CD4-positive, alpha-beta T cell treated with Interleukin-2 at 100 ng/mL for 4 hours (primary cell): ENCODE data around the gene TEX29.

ENCODE experiments used
- DNase-seq: peaks from one replicate; pipeline ENCODE4 v3.0.0-alpha.2; 2020; ENCODE audit warnings: low spot score

TEX29 gene

GRCh38 chr13:111291908-111292307, 28.5 kb upstream of the TEX29 start:
- DNase-seq, result no peak

- DNase-seq, result no peak
Measured at GRCh38 chr13:111292710-111293485, 27.5 kb upstream of the TEX29 start.

GRCh38 chr13:111295886-111296285, 24.6 kb upstream of the TEX29 start:
- DNase-seq, result no peak

- peak; percentile 21 for DNase-seq
Measured at GRCh38 chr13:111296417-111296816, 24.0 kb upstream of the TEX29 start.

GRCh38 chr13:111298214-111298975, 22.0 kb upstream of the TEX29 start:
- DNase-seq, result no peak

- DNase-seq, result no peak
Measured at GRCh38 chr13:111302045-111302726, 18.3 kb upstream of the TEX29 start.

- DNase-seq, result no peak
Measured at GRCh38 chr13:111303559-111303958, 16.9 kb upstream of the TEX29 start.

- no peak for DNase-seq
Measured at GRCh38 chr13:111304041-111304544, 16.3 kb upstream of the TEX29 start.

GRCh38 chr13:111304603-111305289, 15.7 kb upstream of the TEX29 start:
- no peak for DNase-seq

- no peak for DNase-seq
Measured at GRCh38 chr13:111312944-111313590, 7.4 kb upstream of the TEX29 start.

- DNase-seq, result no peak
Measured at GRCh38 chr13:111313911-111314425, 6.5 kb upstream of the TEX29 start.

GRCh38 chr13:111314852-111315251, 5.6 kb upstream of the TEX29 start:
- DNase-seq, result no peak

GRCh38 chr13:111315347-111315995, 5.0 kb upstream of the TEX29 start:
- DNase-seq, result no peak

GRCh38 chr13:111316161-111316730, 4.2 kb upstream of the TEX29 start:
- DNase-seq, result no peak

GRCh38 chr13:111317042-111317550, 3.3 kb upstream of the TEX29 start:
- no peak for DNase-seq

- no peak for DNase-seq
Measured at GRCh38 chr13:111317571-111318345, 2.7 kb upstream of the TEX29 start.

GRCh38 chr13:111318386-111318785, 2.1 kb upstream of the TEX29 start:
- DNase-seq, result no peak

GRCh38 chr13:111319521-111319920, 921 bp upstream of the TEX29 start:
- no peak for DNase-seq
